HEK293 (cell line): ENCODE measurements around the gene MAPKAPK5.
"Not testable (repeated sequence)": the region's sequence is repeated elsewhere in the genome, so short reads cannot be mapped to it uniquely, and the experiment has no call there.

ENCODE experiments used
- CTCF ChIA-PET: fragments of 350-600 bp; formaldehyde crosslinking; extraction: SDS; loops from one replicate; lab custom pipeline; 2021; ENCODE audit warnings: antibody characterized with exemption; lab: Yijun Ruan, JAX
- POLR2A ChIA-PET: fragments of 300-600 bp; formaldehyde crosslinking; extraction: SDS; loops from one replicate; lab custom pipeline; 2020; ENCODE audit warnings: antibody characterized with exemption, inconsistent platforms; lab: Yijun Ruan, JAX
- H3K27ac ChIP-seq: fragments of 200-500 bp; sonication (Bioruptor generic); 2 replicates; pipeline ENCODE4 v1.5.1; 2014; ENCODE audit warnings: low read depth, low read length, control low read depth, inconsistent platforms; ENCODE audit errors: extremely low read depth
- H3K36me3 ChIP-seq, 2 experiments: fragments of 200-500 bp in 1 of 2; sonication (Bioruptor generic) in 1 of 2; 1 replicate in 1 of 2; 2 replicates in 1 of 2; pipeline ENCODE4 v1.5.1; 2014 to 2017; ENCODE audit warnings: inconsistent platforms in 2 of 2, low read length in 2 of 2; ENCODE audit not compliant: control insufficient read depth in 2 of 2, insufficient read depth in 1 of 2
- H3K4me1 ChIP-seq: fragments of 200-500 bp; sonication (Bioruptor generic); 2 replicates; pipeline ENCODE4 v1.5.1; 2014; ENCODE audit warnings: mild to moderate bottlenecking, low read length, inconsistent platforms; ENCODE audit not compliant: control insufficient read depth, insufficient read depth
- H3K4me3 ChIP-seq: 2 replicates; pipeline ENCODE4 v1.5.1; 2011; ENCODE audit warnings: low read depth, mild to moderate bottlenecking, control low read depth, low read length, moderate library complexity
- H3K9me3 ChIP-seq: fragments of 200-500 bp; sonication (Bioruptor generic); 2 replicates; pipeline ENCODE4 v1.5.1; 2014; ENCODE audit warnings: low read depth, low read length, inconsistent platforms; ENCODE audit not compliant: control insufficient read depth, insufficient read depth
- HOXA7 ChIP-seq: sonication (generic); formaldehyde crosslinking; IDR thresholded peaks from 2 replicates; pipeline ENCODE4 v1.8.1; 2022; ENCODE audit warnings: missing genetic modification reagents, borderline replicate concordance
- KLF1 ChIP-seq: fragments of 450-650 bp; formaldehyde crosslinking; IDR thresholded peaks from 2 replicates; pipeline ENCODE4 v1.5.1; 2016; ENCODE audit warnings: missing biosample characterization, missing genetic modification characterization
- MZF1 ChIP-seq: fragments of 450-650 bp; formaldehyde crosslinking; IDR thresholded peaks from 2 replicates; pipeline ENCODE4 v1.5.1; 2017; ENCODE audit warnings: missing biosample characterization, missing genetic modification characterization, borderline replicate concordance
- PRDM1 ChIP-seq: fragments of 450-650 bp; formaldehyde crosslinking; IDR thresholded peaks from 2 replicates; pipeline ENCODE4; 2016; ENCODE audit warnings: missing biosample characterization, missing genetic modification characterization
- PRDM4 ChIP-seq: fragments of 450-650 bp; formaldehyde crosslinking; IDR thresholded peaks from 2 replicates; pipeline ENCODE4 v1.5.1; 2017; ENCODE audit warnings: missing biosample characterization, missing genetic modification characterization
- SCRT1 ChIP-seq: fragments of 450-650 bp; formaldehyde crosslinking; IDR thresholded peaks from 2 replicates; pipeline ENCODE4 v1.5.1; 2016; ENCODE audit warnings: missing biosample characterization, missing genetic modification characterization, borderline replicate concordance
- YY1 ChIP-seq: fragments of 450-650 bp; formaldehyde crosslinking; IDR thresholded peaks from 2 replicates; pipeline ENCODE4 v1.5.1; 2018; ENCODE audit warnings: missing biosample characterization, missing genetic modification characterization
- ZBTB44 ChIP-seq: fragments of 450-650 bp; IDR thresholded peaks from 2 replicates; pipeline ENCODE4 v1.5.1; 2018; ENCODE audit warnings: missing biosample characterization, mild to moderate bottlenecking, missing genetic modification characterization
- ZBTB8A ChIP-seq: fragments of 450-650 bp; formaldehyde crosslinking; IDR thresholded peaks from 2 replicates; pipeline ENCODE4 v1.5.1; 2016; ENCODE audit warnings: missing biosample characterization, missing genetic modification characterization
- ZNF132 ChIP-seq: fragments of 450-650 bp; formaldehyde crosslinking; IDR thresholded peaks from 2 replicates; pipeline ENCODE4 v1.5.1; 2017; ENCODE audit warnings: missing biosample characterization, missing genetic modification characterization, borderline replicate concordance
- ZNF292 ChIP-seq: fragments of 450-650 bp; formaldehyde crosslinking; IDR thresholded peaks from 2 replicates; pipeline ENCODE4 v1.5.1; 2016; ENCODE audit warnings: low read depth, missing biosample characterization, missing genetic modification characterization, borderline replicate concordance
- ZNF473 ChIP-seq: fragments of 450-650 bp; formaldehyde crosslinking; IDR thresholded peaks from 2 replicates; pipeline ENCODE4 v1.5.1; 2017; ENCODE audit warnings: missing biosample characterization, missing genetic modification characterization
- ZNF654 ChIP-seq: fragments of 450-650 bp; formaldehyde crosslinking; IDR thresholded peaks from 2 replicates; pipeline ENCODE4 v1.5.1; 2016; ENCODE audit warnings: low read depth, missing biosample characterization, missing genetic modification characterization
- ZSCAN4 ChIP-seq: fragments of 450-650 bp; formaldehyde crosslinking; IDR thresholded peaks from 2 replicates; pipeline ENCODE4 v1.5.1; 2017; ENCODE audit warnings: missing biosample characterization, missing genetic modification characterization

Gene MAPKAPK5

GRCh38 chr12:111822886-111823285, 19.1 kb upstream of the MAPKAPK5 start:
- Histone ChIP-seq H3K27ac (no peak overlapping the region), H3K36me3 (no peaks in the 10 kb centered on the region), H3K9me3 (no peaks in the 10 kb centered on the region), H3K4me1 (peaks cover 6% of the 10 kb centered on the region; the same call in 1 of the 2 replicates), H3K4me3 (no peak overlapping the region)
- TF ChIP-seq ZBTB8A (tag by site-specific recombination) (no peak), ZSCAN4 (tag by site-specific recombination) (no peak), PRDM1 (tag by site-specific recombination) (no peak), PRDM4 (tag by site-specific recombination) (no peak), KLF1 (tag by site-specific recombination) (no peak)
- ChIA-PET CTCF (interaction anchor here (0.6 to 1.3 kb wide), 5 partner anchors 10 to 199 kb away, joined by 3 to 5 read pairs (median 3); partner anchors contain the start of gene MAPKAPK5), POLR2A (no interaction called here)

- CTCF ChIA-PET = interaction anchor here (0.8 kb wide), 1 partner anchor 11 kb away, joined by 3 read pairs; no protein-coding TSS in a partner anchor
- no peaks in the 10 kb centered on the region for H3K9me3 ChIP-seq
- peaks cover 6% of the 10 kb centered on the region; the same call in 1 of the 2 replicates for H3K4me1 ChIP-seq
- no peak overlapping the region for H3K4me3 ChIP-seq
- TF ChIP-seq ZNF132 (tag by site-specific recombination) = no peak
- TF ChIP-seq ZBTB44 (tag by site-specific recombination) = no peak
- TF ChIP-seq SCRT1 (tag by site-specific recombination) = no peak
- no peak for TF ChIP-seq YY1 (tag by site-specific recombination)
- no peak for TF ChIP-seq HOXA7 (CRISPR knock-in tag)
- no peak for TF ChIP-seq ZNF292 (tag by site-specific recombination)
- TF ChIP-seq MZF1 (tag by site-specific recombination) = no peak
- TF ChIP-seq ZNF473 (tag by site-specific recombination) = no peak
- no peak for TF ChIP-seq ZBTB8A (tag by site-specific recombination)
- H3K36me3 ChIP-seq = no peaks in the 10 kb centered on the region
- POLR2A ChIA-PET = no interaction called here
- no peak overlapping the region for H3K27ac ChIP-seq
Measured at GRCh38 chr12:111823891-111824290, 18.1 kb upstream of the MAPKAPK5 start.

GRCh38 chr12:111824312-111824711, 17.7 kb upstream of the MAPKAPK5 start:
- TF ChIP-seq ZNF654 (tag by site-specific recombination) = peak; percentile 82
- H3K36me3 ChIP-seq, CTCF ChIA-PET, H3K4me3 ChIP-seq, POLR2A ChIA-PET, H3K27ac ChIP-seq, H3K4me1 ChIP-seq, H3K9me3 ChIP-seq: not testable (repeated sequence)
